H1 (cell line): ENCODE data around the gene SLC2A2. TPM values are rescaled to one million over a fixed set of nuclear protein-coding genes. Genes with fewer than 3 reads are reported as not detected.

Experiments used
- CTCF ChIA-PET: fragments of 300-600 bp; sonication (Branson Sonifier 250); formaldehyde crosslinking; loops from one replicate; lab custom pipeline; 2021; ENCODE audit not compliant: partially characterized antibody; lab: Charles Lee
- POLR2A ChIA-PET: fragments of 300-600 bp; sonication (Branson Sonifier 250); formaldehyde crosslinking; loops from one replicate; lab custom pipeline; 2021; ENCODE audit warnings: inconsistent platforms; ENCODE audit not compliant: partially characterized antibody; lab: Charles Lee
- DNase-seq, 2 experiments: peaks; one replicate each; pipeline versions ENCODE4 v3.0.0 to v3.0.0-alpha.2; 2010 to 2022; ENCODE audit warnings: low spot score in 2 of 2, low read depth in 1 of 2, mixed read lengths in 1 of 2
- FAIRE-seq: peaks from 2 replicates; lab custom pipeline; 2011; peaks lifted over from hg19 to GRCh38; lab: Jason Lieb, UNC
- H2AFZ ChIP-seq: 2 replicates; pipeline ENCODE4 v1.8.1; 2012; ENCODE audit warnings: low read length, inconsistent platforms
- H2AK5ac ChIP-seq: 2 replicates; pipeline ENCODE4 v1.6.1; 2013; ENCODE audit warnings: low read depth, low read length
- H2BK120ac ChIP-seq: replicated peaks from 2 replicates; pipeline ENCODE3; 2013; ENCODE audit warnings: low read depth, low read length, inconsistent platforms
- H2BK12ac ChIP-seq: 2 replicates; pipeline ENCODE4 v1.6.1; 2013; ENCODE audit warnings: low read depth, low read length
- H2BK15ac ChIP-seq: 2 replicates; pipeline ENCODE4 v1.6.1; 2013; ENCODE audit warnings: low read length
- H2BK20ac ChIP-seq: 2 replicates; pipeline ENCODE4 v1.6.1; 2013; ENCODE audit warnings: low read length
- H2BK5ac ChIP-seq: 2 replicates; pipeline ENCODE4 v1.6.1; 2013; ENCODE audit warnings: low read depth, low read length
- H3K14ac ChIP-seq: 2 replicates; pipeline ENCODE4 v1.6.1; 2013; ENCODE audit warnings: inconsistent platforms; ENCODE audit not compliant: insufficient read length
- H3K18ac ChIP-seq: 2 replicates; pipeline ENCODE4 v1.6.1; 2013; ENCODE audit warnings: low read length; ENCODE audit errors: extremely low read depth
- H3K23ac ChIP-seq: 2 replicates; pipeline ENCODE4 v1.6.1; 2013; ENCODE audit warnings: inconsistent platforms; ENCODE audit not compliant: insufficient read length
- H3K23me2 ChIP-seq: 2 replicates; pipeline ENCODE4 v1.6.1; 2013; ENCODE audit warnings: low read depth, low read length
- H3K27ac ChIP-seq: 2 replicates; pipeline ENCODE4 v1.6.1; 2011; ENCODE audit warnings: low read depth, low read length, inconsistent platforms
- H3K27me3 ChIP-seq, 4 experiments: replicated peaks in 1 of 4; 1 replicate in 1 of 4; 2 replicates in 3 of 4; pipeline versions ENCODE4 v1.6.1 to v1.8.1; 2011 to 2013; ENCODE audit warnings: low read length in 3 of 4, mild to moderate bottlenecking in 3 of 4, inconsistent platforms in 2 of 4, mixed read lengths in 2 of 4, moderate library complexity in 1 of 4; ENCODE audit not compliant: control insufficient read depth in 3 of 4, insufficient read depth in 3 of 4; ENCODE audit errors: extremely low read depth in 1 of 4
- H3K36me3 ChIP-seq, 4 experiments: 2 replicates each; pipeline versions ENCODE4 v1.6.1 to v1.8.1; 2011 to 2013; ENCODE audit warnings: mild to moderate bottlenecking in 4 of 4, low read length in 3 of 4, moderate library complexity in 2 of 4, control low read depth in 1 of 4, inconsistent platforms in 1 of 4; ENCODE audit not compliant: insufficient read depth in 4 of 4, control insufficient read depth in 2 of 4
- H3K4ac ChIP-seq: replicated peaks from 2 replicates; pipeline ENCODE3; 2013; ENCODE audit warnings: low read length, low read depth, mixed read lengths, inconsistent platforms; ENCODE audit not compliant: insufficient read length
- H3K4me1 ChIP-seq, 4 experiments: replicated peaks in 1 of 4; 1 replicate in 1 of 4; 2 replicates in 3 of 4; pipeline versions ENCODE4 v1.6.1 to v1.8.1; 2011 to 2013; ENCODE audit warnings: low read length in 3 of 4, inconsistent platforms in 2 of 4, mixed read lengths in 1 of 4; ENCODE audit not compliant: insufficient read depth in 4 of 4, control insufficient read depth in 3 of 4
- H3K4me2 ChIP-seq, 2 experiments: 2 replicates each; pipeline versions ENCODE4 v1.6.1 to v1.8.1; 2011 to 2013; ENCODE audit warnings: low read depth in 2 of 2, low read length in 2 of 2, control low read depth in 1 of 2, inconsistent platforms in 1 of 2, mild to moderate bottlenecking in 1 of 2; ENCODE audit not compliant: insufficient read depth in 1 of 2
- H3K4me3 ChIP-seq, 4 experiments: fragments of 200-600, 300-600 bp in 1 of 4; sonication (generic), shearing (Covaris generic), sonication (Bioruptor Twin) in 1 of 4; 2 replicates each; pipeline versions ENCODE4 v1.5.1 to v1.8.1; 2011 to 2016; ENCODE audit warnings: low read length in 4 of 4, low read depth in 3 of 4, control low read depth in 2 of 4, inconsistent platforms in 2 of 4, mild to moderate bottlenecking in 2 of 4, mixed read lengths in 1 of 4, moderate library complexity in 1 of 4; ENCODE audit not compliant: insufficient read depth in 2 of 4; ENCODE audit errors: extremely low read depth in 1 of 4
- H3K56ac ChIP-seq: replicated peaks from 2 replicates; pipeline ENCODE3; 2013; ENCODE audit warnings: low read depth, mild to moderate bottlenecking, mixed read lengths, low read length, inconsistent platforms; ENCODE audit not compliant: insufficient read length
- H3K79me1 ChIP-seq: 2 replicates; pipeline ENCODE4 v1.6.1; 2013; ENCODE audit warnings: low read depth, low read length, control low read depth
- H3K79me2 ChIP-seq, 2 experiments: 2 replicates each; pipeline versions ENCODE4 v1.6.1 to v1.8.1; 2012 to 2013; ENCODE audit warnings: low read length in 2 of 2, mild to moderate bottlenecking in 2 of 2, inconsistent platforms in 1 of 2; ENCODE audit not compliant: insufficient read depth in 2 of 2, control insufficient read depth in 1 of 2
- H3K9ac ChIP-seq, 4 experiments: replicated peaks in 1 of 4; 1 replicate in 1 of 4; 2 replicates in 3 of 4; pipeline versions ENCODE4 v1.6.1 to v1.8.1; 2011 to 2013; ENCODE audit warnings: low read depth in 3 of 4, low read length in 3 of 4, control low read depth in 2 of 4, mild to moderate bottlenecking in 2 of 4, moderate library complexity in 2 of 4, inconsistent platforms in 1 of 4; ENCODE audit errors: extremely low read depth in 1 of 4
- H3K9me3 ChIP-seq, 2 experiments: 2 replicates each; pipeline versions ENCODE4 v1.6.1 to v1.8.1; 2012 to 2013; ENCODE audit warnings: mild to moderate bottlenecking in 2 of 2, moderate library complexity in 2 of 2, control low read depth in 1 of 2, inconsistent platforms in 1 of 2, low read depth in 1 of 2, low read length in 1 of 2, mixed read lengths in 1 of 2; ENCODE audit not compliant: insufficient read depth in 2 of 2
- H4K20me1 ChIP-seq, 2 experiments: replicated peaks in 1 of 2; 2 replicates each; pipeline versions ENCODE3 to v1.8.1; 2011 to 2013; ENCODE audit warnings: inconsistent platforms in 2 of 2, low read length in 2 of 2, mild to moderate bottlenecking in 1 of 2; ENCODE audit not compliant: insufficient read depth in 2 of 2, control insufficient read depth in 1 of 2
- H4K5ac ChIP-seq: 2 replicates; pipeline ENCODE4 v1.6.1; 2013; ENCODE audit warnings: low read length, low read depth, mixed read lengths, inconsistent platforms; ENCODE audit not compliant: insufficient read length
- H4K8ac ChIP-seq: 2 replicates; pipeline ENCODE4 v1.8.0; 2013; ENCODE audit warnings: mild to moderate bottlenecking, moderate library complexity, low read length, inconsistent platforms; ENCODE audit not compliant: insufficient read depth; ENCODE audit errors: extremely low read depth
- H4K91ac ChIP-seq: replicated peaks from 2 replicates; pipeline ENCODE3; 2013; ENCODE audit warnings: low read length, mixed read lengths, inconsistent platforms; ENCODE audit not compliant: insufficient read length
- ASH2L ChIP-seq: fragments of 200-600, 300-600 bp; sonication (generic); IDR thresholded peaks from one replicate; pipeline ENCODE4 v1.7.1; 2017; ENCODE audit warnings: low read length
- ATF3 ChIP-seq: IDR thresholded peaks from 2 replicates; pipeline ENCODE4 v1.6.1; 2011; ENCODE audit warnings: low read depth, mild to moderate bottlenecking, low read length; ENCODE audit not compliant: insufficient read depth
- CBX5 ChIP-seq: fragments of 300-800, 300-1000 bp; sonication (generic); IDR thresholded peaks from 2 replicates; pipeline ENCODE4 v1.7.1; 2016; ENCODE audit warnings: antibody characterized with exemption, low read length, low read depth
- E2F6 ChIP-seq: IDR thresholded peaks from 2 replicates; pipeline ENCODE4 v1.6.1; 2012; ENCODE audit warnings: inconsistent platforms
- EGR1 ChIP-seq: IDR thresholded peaks from 2 replicates; pipeline ENCODE4 v1.6.1; 2011; ENCODE audit warnings: low read depth, low read length, borderline replicate concordance
- EP300 ChIP-seq, 2 experiments: IDR thresholded peaks; 1 replicate in 1 of 2; 2 replicates in 1 of 2; pipeline ENCODE4 v1.6.1; 2011 to 2012; ENCODE audit warnings: low read depth in 2 of 2, low read length in 2 of 2, mild to moderate bottlenecking in 2 of 2, borderline replicate concordance in 1 of 2, inconsistent platforms in 1 of 2, moderate library complexity in 1 of 2
- FOSL1 ChIP-seq: IDR thresholded peaks from 2 replicates; pipeline ENCODE4 v1.6.1; 2011; ENCODE audit warnings: mild to moderate bottlenecking, low read depth, low read length, moderate library complexity; ENCODE audit not compliant: insufficient read depth
- PHF8 ChIP-seq: fragments of 200-600 bp; sonication (generic); conservative IDR thresholded peaks from 2 replicates; pipeline ENCODE4 v1.7.1; 2012; ENCODE audit warnings: low read depth, mild to moderate bottlenecking, inconsistent platforms, low read length, moderate library complexity
- RAD21 ChIP-seq, 2 experiments: IDR thresholded peaks in 1 of 2; conservative IDR thresholded peaks in 1 of 2; 2 replicates each; pipeline ENCODE4 v1.6.1; 2011; ENCODE audit warnings: low read depth in 2 of 2, low read length in 2 of 2, improper control_type of control experiment in 1 of 2, inconsistent platforms in 1 of 2, mild to moderate bottlenecking in 1 of 2, moderate library complexity in 1 of 2
- TBP ChIP-seq: IDR thresholded peaks from 2 replicates; pipeline ENCODE4 v1.6.1; 2011; ENCODE audit warnings: low read depth, low read length, improper control_type of control experiment
- USF2 ChIP-seq: IDR thresholded peaks from 2 replicates; pipeline ENCODE4 v1.6.1; 2011; ENCODE audit warnings: low read length, improper control_type of control experiment
- WGBS, 2 experiments: shearing (Covaris generic) in 1 of 2; methylation state at CpG; one replicate each; pipeline versions ENCODE4 v1.1.6 to v1.1.7; 2013 to 2015; ENCODE audit warnings: low lambda C conversion rate in 2 of 2, mixed read lengths in 2 of 2, inconsistent platforms in 1 of 2, low coverage in 1 of 2, missing lambda C conversion rate in 1 of 2; ENCODE audit not compliant: insufficient replicate concordance in 2 of 2, insufficient coverage in 1 of 2, insufficient read length in 1 of 2; ENCODE audit errors: extremely low coverage in 1 of 2, missing lambda C conversion rate in 1 of 2; 5-methylcytosine and 5-hydroxymethylcytosine counted together
- polyA plus RNA-seq, 7 experiments: library from polyadenylated mRNA; depleted of rRNA in 3 of 7; stranded (reverse) in 5 of 7; unstranded in 2 of 7; fragments of >200 nt in 5 of 7; fragments of 200-250 nt in 2 of 7; gene quantifications; 1 replicate in 5 of 7; 2 replicates in 1 of 7; 4 replicates in 1 of 7; pipeline versions ENCODE4 v1.2.1 to v1.2.3, GENCODE V29; 2011 to 2013; ENCODE audit warnings: missing spikeins in 2 of 7, mixed read lengths in 2 of 7
- total RNA-seq: library from RNA; stranded (reverse); fragmentation: NEBNext Ultra II Directional; extraction: Animal tissue kit (Norgen Biotek cat#: 25700); gene quantifications from 2 replicates; pipeline ENCODE4 v1.2.1, GENCODE V29; 2021

SLC2A2 gene
- total and polyA plus RNA-seq, 2 of the 8 experiments (the other 6 are each of a cell fraction or from before 2014, with no cell fraction given) = not detected

- Histone ChIP-seq H3K27ac (no peak overlapping the region), H3K79me1 (no peaks in the 10 kb centered on the region)
- TF ChIP-seq EGR1 (no peak), EP300 (IDR thresholded peaks at IDR 0.05; ENCODE audit: borderline replicate concordance in 1 of 2, low read depth in 2 of 2, low read length in 2 of 2) (no peak), TBP (no peak), E2F6 (no peak), ASH2L (no peak), USF2 (no peak), RAD21 (IDR thresholded peaks at IDR 0.05 in 1 of 2, conservative IDR thresholded peaks at IDR 0.05 in 1 of 2; ENCODE audit: low read depth in 2 of 2, low read length in 2 of 2) (no peak), PHF8 (no peak), FOSL1 (no peak), ATF3 (no peak), CBX5 (no peak)
Measured at GRCh38 chr3:171064461-171064860, 37.9 kb upstream of the SLC2A2 start.

More at GRCh38 chr3:171064461-171064860, 37.9 kb upstream of the SLC2A2 start:
- Histone ChIP-seq H3K4me2 (no peak overlapping the region), H4K20me1 (no peaks in the 10 kb centered on the region), H2BK12ac (no peak overlapping the region), H3K14ac (no peak overlapping the region), H2AFZ (no peak overlapping the region), H4K8ac (no peak overlapping the region), H2BK20ac (no peak overlapping the region), H3K9me3 (no peaks in the 10 kb centered on the region), H2AK5ac (no peak overlapping the region), H3K4ac (no peak overlapping the region), H3K9ac (no peak overlapping the region), H3K23me2 (no peaks in the 10 kb centered on the region), H2BK120ac (no peak overlapping the region), H2BK15ac (no peak overlapping the region), H2BK5ac (no peak overlapping the region), H4K5ac (no peak overlapping the region), H3K27me3 (no peaks in the 10 kb centered on the region), H3K56ac (no peak overlapping the region), H3K23ac (no peak overlapping the region), H3K4me1 (peaks cover 0 to 8% (median 4%) of the 10 kb centered on the region in 4 experiments; a peak in 6 of 7 replicates), H3K36me3 (peaks cover 0 to 5% (median 0%) of the 10 kb centered on the region in 4 experiments; a peak in 2 of 8 replicates), H4K91ac (no peak overlapping the region), H3K4me3 (no peak overlapping the region), H3K79me2 (no peaks in the 10 kb centered on the region), H3K18ac (no peak overlapping the region)
- DNase-seq (no peak), FAIRE-seq (no peak)
- 79% methylated on average over 2 of the region's 2 CpGs; no CpG with 5 or more reads in 1 of the 2 experiments for WGBS, 2 experiments
- ChIA-PET CTCF (interaction anchor here (1.2 to 1.6 kb wide), 2 partner anchors 15 to 49 kb away, joined by 3 to 5 read pairs; no protein-coding TSS in a partner anchor), POLR2A (no interaction called here)
